GM12878 (cell line): ENCODE data around the gene MAD2L2. TPM values are rescaled to one million over a fixed set of nuclear protein-coding genes. Genes with fewer than 3 reads are reported as not detected.

Experiments
- ATAC-seq: fragments of 200-7000 bp; cut with Tn5 transposase; 3 replicates; pipeline ENCODE4 v1.9.1; 2020; ENCODE audit warnings: mild to moderate bottlenecking, moderate library complexity
- BruUV-seq: library from RNA; stranded (reverse); fragments of 400-500 nt; replicated peaks from 2 replicates; lab custom pipeline; 2021; lab: Mats Ljungman, UMichigan
- CTCF ChIA-PET: fragments of 300-600 bp; sonication (Branson Sonifier 250); formaldehyde crosslinking; extraction: SDS; loops from one replicate; lab custom pipeline; 2021; ENCODE audit warnings: inconsistent platforms; lab: Yijun Ruan, JAX
- POLR2A ChIA-PET: fragments of 350-600 bp; formaldehyde crosslinking; extraction: SDS; loops from one replicate; lab custom pipeline; 2021; ENCODE audit warnings: inconsistent platforms; lab: Charles Lee
- RAD21 ChIA-PET: fragments of 300-600 bp; sonication (Branson Sonifier 250); formaldehyde crosslinking; loops from one replicate; lab custom pipeline; 2023; ENCODE audit warnings: antibody characterized with exemption; ENCODE audit not compliant: unreplicated experiment; lab: Charles Lee
- SMC1A ChIA-PET: fragments of 300-600 bp; sonication (Branson Sonifier 250); formaldehyde crosslinking; loops from one replicate; lab custom pipeline; 2023; ENCODE audit not compliant: unreplicated experiment, uncharacterized antibody; lab: Charles Lee
- DNase-seq: peaks from one replicate; pipeline ENCODE4 v3.0.0-alpha.2; 2011; ENCODE audit warnings: low read depth, low spot score
- FAIRE-seq: peaks from 3 replicates; lab custom pipeline; 2011; peaks lifted over from hg19 to GRCh38; lab: Jason Lieb, UNC
- H2AFZ ChIP-seq: 2 replicates; pipeline ENCODE4 v1.6.0; 2011; ENCODE audit warnings: low read depth, low read length, control low read depth; ENCODE audit not compliant: control insufficient read depth
- H3K27ac ChIP-seq: 2 replicates; pipeline ENCODE4 v1.5.1; 2011; ENCODE audit warnings: control low read depth; ENCODE audit not compliant: control insufficient read depth, insufficient read depth
- H3K27me3 ChIP-seq, 2 experiments: replicated peaks in 1 of 2; 2 replicates each; pipeline versions ENCODE4 v1.6.0 to v1.6.1; 2011; ENCODE audit warnings: low read length in 1 of 2; ENCODE audit not compliant: control insufficient read depth in 2 of 2, insufficient read depth in 2 of 2
- H3K36me3 ChIP-seq, 2 experiments: 2 replicates each; pipeline ENCODE4 v1.5.1; 2011; ENCODE audit warnings: low read length in 1 of 2; ENCODE audit not compliant: control insufficient read depth in 2 of 2, insufficient read depth in 2 of 2
- H3K4me1 ChIP-seq: 2 replicates; pipeline ENCODE4 v1.6.1; 2011; ENCODE audit warnings: mild to moderate bottlenecking, low read length, moderate library complexity, mixed read lengths; ENCODE audit not compliant: control insufficient read depth, insufficient read depth
- H3K4me2 ChIP-seq: 2 replicates; pipeline ENCODE4 v1.6.0; 2011; ENCODE audit warnings: control low read depth; ENCODE audit not compliant: control insufficient read depth, insufficient read depth
- H3K4me3 ChIP-seq: fragments of 200-600 bp; sonication (generic); 2 replicates; pipeline ENCODE4 v1.5.1; 2016
- H3K79me2 ChIP-seq: 2 replicates; pipeline ENCODE4 v1.6.0; 2011; ENCODE audit warnings: low read length; ENCODE audit not compliant: control insufficient read depth, insufficient read depth
- H3K9ac ChIP-seq: 2 replicates; pipeline ENCODE4 v1.8.0; 2011; ENCODE audit warnings: low read length, control low read depth, mixed read lengths; ENCODE audit not compliant: control insufficient read depth, insufficient read depth
- H3K9me3 ChIP-seq: replicated peaks from 3 replicates; pipeline ENCODE4 v1.5.1; 2011; ENCODE audit warnings: mild to moderate bottlenecking, low read length; ENCODE audit not compliant: control insufficient read depth, insufficient read depth
- H4K20me1 ChIP-seq: 2 replicates; pipeline ENCODE4 v1.6.0; 2011; ENCODE audit not compliant: control insufficient read depth, insufficient read depth
- E4F1 ChIP-seq: fragments of 450-650 bp; IDR thresholded peaks from 2 replicates; pipeline ENCODE4 v1.6.1; 2018; ENCODE audit warnings: borderline replicate concordance, mild to moderate bottlenecking; ENCODE audit not compliant: partially characterized antibody
- EED ChIP-seq: sonication (generic); IDR thresholded peaks from 2 replicates; pipeline ENCODE4 v1.6.1; 2016; ENCODE audit warnings: antibody characterized with exemption, low read depth
- ESRRA ChIP-seq: IDR thresholded peaks from 2 replicates; pipeline ENCODE4 v1.6.1; 2012; ENCODE audit warnings: mild to moderate bottlenecking, low read length, improper control_type of control experiment
- EZH2 ChIP-seq: IDR thresholded peaks from 2 replicates; pipeline ENCODE4 v1.6.1; 2012; ENCODE audit warnings: low read depth, mild to moderate bottlenecking, control low read depth, inconsistent platforms, low read length, borderline replicate concordance; ENCODE audit not compliant: control insufficient read depth
- HCFC1 ChIP-seq: fragments of 150-350 bp; IDR thresholded peaks from 2 replicates; pipeline ENCODE4 v1.6.1; 2014; ENCODE audit warnings: low read length
- HDAC2 ChIP-seq: fragments of 200-600 bp; sonication (generic); IDR thresholded peaks from 2 replicates; pipeline ENCODE4 v1.6.1; 2017
- IKZF2 ChIP-seq, 2 experiments: fragments of 450-650 bp; IDR thresholded peaks; 2 replicates each; pipeline ENCODE4 v1.6.1; 2017; ENCODE audit warnings: mild to moderate bottlenecking in 2 of 2, moderate library complexity in 2 of 2
- IRF5 ChIP-seq: fragments of 450-650 bp; IDR thresholded peaks from 2 replicates; pipeline ENCODE4 v1.6.1; 2017; ENCODE audit warnings: borderline replicate concordance
- MXI1 ChIP-seq: fragments of 150-350 bp; IDR thresholded peaks from 2 replicates; pipeline ENCODE4 v1.6.1; 2011; ENCODE audit warnings: low read depth, mild to moderate bottlenecking, inconsistent platforms, low read length, improper control_type of control experiment
- NKRF ChIP-seq: fragments of 450-650 bp; conservative IDR thresholded peaks from 2 replicates; pipeline ENCODE4 v1.6.1; 2017; ENCODE audit warnings: mild to moderate bottlenecking, moderate library complexity
- PML ChIP-seq: IDR thresholded peaks from 2 replicates; pipeline ENCODE4 v1.6.1; 2012; ENCODE audit warnings: low read length, inconsistent platforms
- POLR2A ChIP-seq: IDR thresholded peaks from 2 replicates; pipeline ENCODE4 v1.6.1; 2011; ENCODE audit warnings: low read depth, mild to moderate bottlenecking, low read length
- RB1 ChIP-seq: fragments of 450-650 bp; formaldehyde crosslinking; IDR thresholded peaks from 2 replicates; pipeline ENCODE4 v1.6.1; 2017; ENCODE audit warnings: mild to moderate bottlenecking, borderline replicate concordance
- SMC3 ChIP-seq: IDR thresholded peaks from 2 replicates; pipeline ENCODE4 v1.6.1; 2011; ENCODE audit warnings: low read length, improper control_type of control experiment, borderline replicate concordance
- SPI1 ChIP-seq: IDR thresholded peaks from 2 replicates; pipeline ENCODE4 v1.6.1; 2011; ENCODE audit warnings: low read depth, mild to moderate bottlenecking, low read length, moderate library complexity, borderline replicate concordance; ENCODE audit not compliant: insufficient read depth
- USF2 ChIP-seq: IDR thresholded peaks from 2 replicates; pipeline ENCODE4 v1.6.1; 2011; ENCODE audit warnings: low read depth, low read length, improper control_type of control experiment, borderline replicate concordance
- ZNF217 ChIP-seq: fragments of 450-650 bp; IDR thresholded peaks from 2 replicates; pipeline ENCODE4 v1.6.1; 2017; ENCODE audit warnings: antibody characterized with exemption, mild to moderate bottlenecking
- ZNF622 ChIP-seq: fragments of 450-650 bp; IDR thresholded peaks from 2 replicates; pipeline ENCODE4 v1.6.1; 2017; ENCODE audit warnings: mild to moderate bottlenecking, inconsistent platforms
- ZZZ3 ChIP-seq: IDR thresholded peaks from 2 replicates; pipeline ENCODE4 v1.6.1; 2011; ENCODE audit warnings: low read depth; ENCODE audit not compliant: control insufficient read depth, insufficient read length
- WGBS: methylation state at CpG from one replicate; pipeline ENCODE4 v1.1.6; 2016; ENCODE audit warnings: low lambda C conversion rate; ENCODE audit not compliant: insufficient replicate concordance, insufficient coverage; ENCODE audit errors: missing lambda C conversion rate; 5-methylcytosine and 5-hydroxymethylcytosine counted together
- in situ Hi-C: fragments of 300-500 bp; cut with MboI; formaldehyde crosslinking; loops from 9 replicates; pipeline ENCODE4 v1.14.3; 2018; ENCODE audit warnings: mixed read lengths
- intact Hi-C: fragments of 100-400 bp; cut with micrococcal nuclease; formaldehyde crosslinking; loops from one replicate; pipeline ENCODE4 v1.14.2; 2022; ENCODE audit not compliant: unreplicated experiment
- polyA plus RNA-seq, 11 experiments: library from polyadenylated mRNA; depleted of rRNA in 4 of 11; unstranded in 6 of 11; stranded (reverse) in 5 of 11; fragments of >200 nt; fragmentation: Nextera tagmentation in 4 of 11; fragmentation: Illumina TruSeq in 1 of 11; extraction: Ambion mirVana in 4 of 11; extraction: Trizol in 1 of 11; gene quantifications; 1 replicate in 1 of 11; 2 replicates in 10 of 11; pipeline versions ENCODE4 v1.2.1 to v1.2.3, GENCODE V29; 2011 to 2016; ENCODE audit warnings: inconsistent platforms in 2 of 11, missing spikeins in 2 of 11, low read depth in 1 of 11
- total RNA-seq, 4 experiments: library from RNA; depleted of rRNA in 3 of 4; stranded (reverse); fragments of >200 nt in 3 of 4; fragmentation: Illumina TruSeq in 1 of 4; extraction: Trizol in 1 of 4; gene quantifications; 2 replicates each; pipeline versions ENCODE4 v1.2.1 to v1.2.3, GENCODE V29; 2013 to 2021

The MAD2L2 gene
- total and polyA plus RNA-seq, 10 of the 15 experiments (the other 5 are each of a cell fraction or from before 2014, with no cell fraction given) = 3.5 to 95.0 (median 53.2) TPM

- Histone ChIP-seq H4K20me1 (no peaks in the 10 kb centered on the region; the same call in 1 of the 2 replicates), H3K4me3 (no peak overlapping the region), H3K4me2 (no peak overlapping the region), H3K27ac (no peak overlapping the region), H3K36me3 (no peaks in the 10 kb centered on the region), H3K9ac (no peak overlapping the region), H3K27me3 (peaks cover 9 to 12% of the 10 kb centered on the region in 2 experiments; a peak in 3 of 4 replicates), H2AFZ (no peak overlapping the region), H3K79me2 (no peaks in the 10 kb centered on the region), H3K9me3 (no peaks in the 10 kb centered on the region), H3K4me1 (no peaks in the 10 kb centered on the region)
- no peak for TF ChIP-seq IKZF2 (IDR thresholded peaks at IDR 0.05)
- no peak for TF ChIP-seq SMC3
- no peak for TF ChIP-seq ZNF622
- TF ChIP-seq POLR2A = no peak
- no peak for TF ChIP-seq HCFC1
- TF ChIP-seq RB1 = no peak
- no peak for TF ChIP-seq E4F1
- no peak for TF ChIP-seq SPI1
- TF ChIP-seq PML = no peak
- no peak for TF ChIP-seq USF2
- TF ChIP-seq EZH2 = no peak
- TF ChIP-seq IRF5 = no peak
- no peak for TF ChIP-seq EED
- TF ChIP-seq MXI1 = no peak
- no peak for TF ChIP-seq HDAC2
- TF ChIP-seq ZNF217 = no peak
- TF ChIP-seq NKRF = no peak
- no peak for TF ChIP-seq ZZZ3
- no peak for TF ChIP-seq ESRRA
- intact Hi-C loops (no loop called here), in situ Hi-C loops (no loop called here)
- RAD21 ChIA-PET = no interaction called here
- no peak for ATAC-seq
- SMC1A ChIA-PET = no interaction called here
- FAIRE-seq = no peak
- no peak for DNase-seq
- CTCF ChIA-PET = interaction anchor here (0.7 to 1.2 kb wide), 2 partner anchors 24 to 421 kb away, joined by 3 to 5 read pairs; partner anchors contain the start of gene FBXO6
- 41% methylated on average over 4 of the region's 4 CpGs for WGBS
- BruUV-seq = no TSS peak
- POLR2A ChIA-PET = no interaction called here
Measured at GRCh38 chr1:11688506-11688905, 7.6 kb upstream of the MAD2L2 start.
